GM23248 (cell line): ENCODE data around the gene ZFX. TPM values are rescaled to one million over a fixed set of nuclear protein-coding genes. Genes with fewer than 3 reads are reported as not detected.

Source experiments
- DNase-seq: peaks from one replicate; pipeline ENCODE4 v3.0.0-alpha.2; 2015
- H2AFZ ChIP-seq: fragments of 200-600 bp; sonication (generic); 2 replicates; pipeline ENCODE4 v1.6.1; 2016; ENCODE audit warnings: antibody characterized with exemption
- H3F3A ChIP-seq: fragments of 200-600 bp; sonication (generic); 2 replicates; pipeline ENCODE4 v1.6.1; 2016; ENCODE audit warnings: mild to moderate bottlenecking, antibody characterized with exemption, mixed run types; ENCODE audit not compliant: insufficient read depth
- H3K27ac ChIP-seq: fragments of 200-600 bp; sonication (generic); 2 replicates; pipeline ENCODE4 v1.5.1; 2016; ENCODE audit warnings: mild to moderate bottlenecking
- H3K27me3 ChIP-seq: fragments of 200-600 bp; sonication (generic); replicated peaks from 2 replicates; pipeline ENCODE4 v1.6.1; 2016; ENCODE audit warnings: mild to moderate bottlenecking; ENCODE audit not compliant: insufficient read depth
- H3K36me3 ChIP-seq: fragments of 200-600 bp; sonication (generic); 2 replicates; pipeline ENCODE4 v1.6.1; 2016; ENCODE audit warnings: low read depth, mild to moderate bottlenecking
- H3K4me1 ChIP-seq: fragments of 200-600 bp; sonication (generic); 2 replicates; pipeline ENCODE4 v1.6.1; 2016; ENCODE audit warnings: mild to moderate bottlenecking; ENCODE audit not compliant: insufficient read depth
- H3K4me2 ChIP-seq: fragments of 200-600 bp; sonication (generic); one replicate; pipeline ENCODE4 v1.6.1; 2016; ENCODE audit warnings: mild to moderate bottlenecking; ENCODE audit not compliant: unreplicated experiment
- H3K4me3 ChIP-seq: fragments of 200-600 bp; sonication (generic); 2 replicates; pipeline ENCODE4 v1.5.1; 2016; ENCODE audit warnings: mild to moderate bottlenecking
- H3K79me2 ChIP-seq: fragments of 200-600 bp; sonication (generic); 2 replicates; pipeline ENCODE4 v1.6.1; 2016; ENCODE audit warnings: mild to moderate bottlenecking; ENCODE audit not compliant: insufficient read depth
- H3K9ac ChIP-seq: fragments of 200-600 bp; sonication (generic); 2 replicates; pipeline ENCODE4 v1.6.1; 2016; ENCODE audit warnings: mild to moderate bottlenecking
- H3K9me2 ChIP-seq: fragments of 200-600 bp; sonication (generic); 2 replicates; pipeline ENCODE4 v1.6.1; 2016; ENCODE audit warnings: mixed run types, mild to moderate bottlenecking, moderate library complexity; ENCODE audit not compliant: insufficient read depth
- H3K9me3 ChIP-seq: fragments of 200-600 bp; sonication (generic); one replicate; pipeline ENCODE4 v1.6.1; 2017; ENCODE audit warnings: low read depth
- H4K20me1 ChIP-seq: fragments of 200-600 bp; sonication (generic); 2 replicates; pipeline ENCODE4 v1.6.0; 2016; ENCODE audit not compliant: insufficient read depth
- EZH2 ChIP-seq: fragments of 200-600 bp; sonication (generic); IDR thresholded peaks from 2 replicates; pipeline ENCODE4 v1.6.1; 2018; ENCODE audit warnings: antibody characterized with exemption, mild to moderate bottlenecking; ENCODE audit not compliant: insufficient read depth, poor library complexity, severe bottlenecking
- EZH2phosphoT487 ChIP-seq: fragments of 200-600 bp; sonication (generic); IDR thresholded peaks from 2 replicates; pipeline ENCODE4 v1.6.1; 2018; ENCODE audit warnings: antibody characterized with exemption, moderate library complexity, mild to moderate bottlenecking, low read depth; ENCODE audit not compliant: insufficient read depth
- WGBS, 2 experiments: methylation state at CpG; one replicate each; pipeline ENCODE4 v1.1.6; 2015 to 2017; ENCODE audit warnings: low lambda C conversion rate in 2 of 2, low coverage in 1 of 2; ENCODE audit errors: missing lambda C conversion rate in 2 of 2; 5-methylcytosine and 5-hydroxymethylcytosine counted together
- in situ Hi-C: fragments of 300-500 bp; cut with MboI; formaldehyde crosslinking; loops from 2 replicates; pipeline ENCODE4 v1.15.0; 2020
- polyA plus RNA-seq: library from polyadenylated mRNA; unstranded; fragments of >200 nt; fragmentation: Nextera tagmentation; extraction: Ambion mirVana; gene quantifications from 2 replicates; pipeline ENCODE4 v1.2.1, GENCODE V29; 2016
- total RNA-seq: library from RNA; depleted of rRNA; stranded (reverse); fragments of >200 nt; shearing (Covaris generic); gene quantifications from 2 replicates; pipeline ENCODE4 v1.2.3, GENCODE V29; 2014

The ZFX gene
- total and polyA plus RNA-seq, 2 experiments from 2014 or later = 19.6 to 24.1 TPM

- DNase-seq = no peak
- WGBS, 2 experiments = 90% methylated on average over 5 of the region's 5 CpGs
- H3K9ac ChIP-seq = no peak overlapping the region
- no peaks in the 10 kb centered on the region for H3K9me2 ChIP-seq
- no peaks in the 10 kb centered on the region for H3K9me3 ChIP-seq
- H3F3A ChIP-seq = 0 out of 2 replicates have a peak, but pooled peaks cover 8% of the 10 kb centered on the region
- peaks cover 46% of the 10 kb centered on the region for H3K4me1 ChIP-seq
- TF ChIP-seq EZH2phosphoT487 = no peak
- no peak for TF ChIP-seq EZH2
- peak overlapping the region; percentile 28 for H3K4me2 ChIP-seq
- no peak overlapping the region for H3K4me3 ChIP-seq
- 0 out of 2 replicates have a peak overlapping the region, but pooled peaks have one; percentile 26 for H3K27ac ChIP-seq
- H2AFZ ChIP-seq = no peak overlapping the region
- peaks cover 5% of the 10 kb centered on the region; the same call in 1 of the 2 replicates for H3K36me3 ChIP-seq
- peaks cover 100% of the 10 kb centered on the region for H3K79me2 ChIP-seq
- H4K20me1 ChIP-seq = peaks cover 3% of the 10 kb centered on the region; the same call in 1 of the 2 replicates
- H3K27me3 ChIP-seq = no peaks in the 10 kb centered on the region
- in situ Hi-C loops = no loop called here
Measured at GRCh38 chrX:24168807-24169206, 19.3 kb downstream of the ZFX start.

GRCh38 chrX:24169211-24169610 is 19.7 kb downstream of the ZFX start:
- WGBS, 2 experiments = 77 to 81% methylated on average over 3 of the region's 3 CpGs
- Histone ChIP-seq H3K9me3 (no peaks in the 10 kb centered on the region), H3K9me2 (no peaks in the 10 kb centered on the region), H3K4me1 (peaks cover 46% of the 10 kb centered on the region), H3K79me2 (peaks cover 100% of the 10 kb centered on the region), H3K4me3 (no peak overlapping the region), H2AFZ (no peak overlapping the region), H3K27ac (peak overlapping the region; percentile 30), H4K20me1 (peaks cover 3% of the 10 kb centered on the region; the same call in 1 of the 2 replicates), H3K27me3 (no peaks in the 10 kb centered on the region), H3F3A (0 out of 2 replicates have a peak, but pooled peaks cover 8% of the 10 kb centered on the region), H3K4me2 (peak overlapping the region; percentile 28), H3K36me3 (peaks cover 5% of the 10 kb centered on the region; the same call in 1 of the 2 replicates), H3K9ac (no peak overlapping the region)
- DNase-seq = peak; percentile 17
- TF ChIP-seq EZH2 (no peak), EZH2phosphoT487 (no peak)
- in situ Hi-C loops = no loop called here

- H3K9me2 ChIP-seq = no peaks in the 10 kb centered on the region
- no peak overlapping the region for H3K9ac ChIP-seq
- 86 to 90% methylated on average over 7 to 11 of the region's 11 CpGs for WGBS, 2 experiments
- H3K27me3 ChIP-seq = no peaks in the 10 kb centered on the region
- TF ChIP-seq EZH2 (no peak), EZH2phosphoT487 (no peak)
- DNase-seq = no peak
- H3K36me3 ChIP-seq = peaks cover 5% of the 10 kb centered on the region; the same call in 1 of the 2 replicates
- no peak overlapping the region for H3K27ac ChIP-seq
- no peaks in the 10 kb centered on the region for H3F3A ChIP-seq
- peaks cover 30% of the 10 kb centered on the region for H3K4me1 ChIP-seq
- peaks cover 3% of the 10 kb centered on the region; the same call in 1 of the 2 replicates for H4K20me1 ChIP-seq
- peaks cover 95% of the 10 kb centered on the region for H3K79me2 ChIP-seq
- in situ Hi-C loops = no loop called here
- H3K4me3 ChIP-seq = no peak overlapping the region
- H2AFZ ChIP-seq = no peak overlapping the region
- H3K9me3 ChIP-seq = no peaks in the 10 kb centered on the region
- no peak overlapping the region for H3K4me2 ChIP-seq
Measured at GRCh38 chrX:24173115-24173847, 23.8 kb downstream of the ZFX start.

- no peaks in the 10 kb centered on the region for H3K9me3 ChIP-seq
- peaks cover 3% of the 10 kb centered on the region; the same call in 1 of the 2 replicates for H4K20me1 ChIP-seq
- no peak overlapping the region for H3K4me3 ChIP-seq
- no peak overlapping the region for H3K9ac ChIP-seq
- TF ChIP-seq EZH2phosphoT487 (no peak), EZH2 (no peak)
- no peaks in the 10 kb centered on the region for H3K27me3 ChIP-seq
- DNase-seq = no peak
- peaks cover 95% of the 10 kb centered on the region for H3K79me2 ChIP-seq
- no peak overlapping the region for H3K4me2 ChIP-seq
- no peaks in the 10 kb centered on the region for H3F3A ChIP-seq
- no peaks in the 10 kb centered on the region for H3K9me2 ChIP-seq
- WGBS, 2 experiments = 100% methylated on average over 1 of the region's 1 CpG
- in situ Hi-C loops = no loop called here
- no peak overlapping the region for H2AFZ ChIP-seq
- no peak overlapping the region for H3K27ac ChIP-seq
- H3K4me1 ChIP-seq = peaks cover 14% of the 10 kb centered on the region; the same call in 1 of the 2 replicates
- H3K36me3 ChIP-seq = peaks cover 5% of the 10 kb centered on the region; the same call in 1 of the 2 replicates
Measured at GRCh38 chrX:24175276-24175675, 25.7 kb downstream of the ZFX start.
